B cell (primary cell): Measurements from ENCODE around the gene ZBED1. TPM values are rescaled to one million over a fixed set of nuclear protein-coding genes. Genes with fewer than 3 reads are reported as not detected.

Source experiments
- ATAC-seq: fragments of 200-7000 bp; cut with Tn5 transposase; one replicate; pipeline ENCODE4 v1.10.0; 2021; ENCODE audit warnings: low read depth, mild to moderate bottlenecking, moderate number of reproducible peaks, moderate library complexity
- CTCF ChIA-PET: fragments of 350-600 bp; sonication (Branson Sonifier 250); formaldehyde crosslinking; loops from one replicate; lab custom pipeline; 2021; ENCODE audit warnings: antibody characterized with exemption, inconsistent platforms; lab: Charles Lee
- POLR2A ChIA-PET: fragments of 350-600 bp; sonication (Branson Sonifier 250); formaldehyde crosslinking; loops from one replicate; lab custom pipeline; 2021; ENCODE audit warnings: antibody characterized with exemption; lab: Charles Lee
- DNase-seq: peaks from one replicate; pipeline ENCODE4 v3.0.0; 2013
- H2AFZ ChIP-seq: 2 replicates; pipeline ENCODE4 v1.6.1; 2012; ENCODE audit warnings: mild to moderate bottlenecking, low read depth, low read length; ENCODE audit not compliant: insufficient read depth, poor library complexity, severe bottlenecking
- H3K27ac ChIP-seq, 2 donors: 1 replicate in 1 of 2; 2 replicates in 1 of 2; pipeline ENCODE4 v1.5.1; 2012 to 2013; ENCODE audit warnings: low read length in 2 of 2, mild to moderate bottlenecking in 2 of 2, moderate library complexity in 1 of 2
- H3K27me3 ChIP-seq, 4 experiments: fragments of 200-600 bp in 1 of 4; sonication (generic) in 1 of 4; replicated peaks in 1 of 4; 1 replicate in 2 of 4; 2 replicates in 2 of 4; pipeline versions ENCODE4 v1.6.1 to v1.7.0; 2013 to 2016; ENCODE audit warnings: low read length in 3 of 4, mild to moderate bottlenecking in 2 of 4, mixed read lengths in 1 of 4, moderate library complexity in 1 of 4; ENCODE audit not compliant: insufficient read depth in 4 of 4, control insufficient read depth in 3 of 4; ENCODE audit errors: control extremely low read depth in 1 of 4
- H3K36me3 ChIP-seq, 2 experiments: replicated peaks in 1 of 2; 1 replicate in 1 of 2; 2 replicates in 1 of 2; pipeline versions ENCODE4 v1.6.1 to v1.7.1; 2013; ENCODE audit warnings: low read length in 1 of 2; ENCODE audit not compliant: insufficient read depth in 2 of 2, control insufficient read depth in 1 of 2; ENCODE audit errors: control extremely low read depth in 1 of 2, extremely low read depth in 1 of 2
- H3K4me1 ChIP-seq, 2 donors: fragments of 200-600 bp in 1 of 2; sonication (generic) in 1 of 2; 1 replicate in 1 of 2; 2 replicates in 1 of 2; pipeline versions ENCODE4 v1.5.1 to v1.6.1; 2013 to 2017; ENCODE audit warnings: low read length in 2 of 2; ENCODE audit not compliant: control insufficient read depth in 2 of 2, insufficient read depth in 2 of 2
- H3K4me2 ChIP-seq: replicated peaks from 2 replicates; pipeline ENCODE3; 2012; ENCODE audit warnings: mild to moderate bottlenecking, low read depth, low read length; ENCODE audit not compliant: poor library complexity, severe bottlenecking
- H3K4me3 ChIP-seq, 5 experiments: fragments of 200-600 bp in 1 of 5; sonication (generic) in 1 of 5; 1 replicate in 3 of 5; 2 replicates in 2 of 5; pipeline versions ENCODE4 v1.5.1 to v1.7.0; 2011 to 2016; ENCODE audit warnings: low read length in 4 of 5, mild to moderate bottlenecking in 4 of 5, low read depth in 2 of 5, control low read depth in 1 of 5, moderate library complexity in 1 of 5; ENCODE audit not compliant: insufficient read depth in 1 of 5; ENCODE audit errors: control extremely low read depth in 1 of 5, extremely low read depth in 1 of 5
- H3K79me2 ChIP-seq: fragments of 200-600 bp; sonication (generic); one replicate; pipeline ENCODE4 v1.6.0; 2016; ENCODE audit warnings: low read length; ENCODE audit not compliant: control insufficient read depth, insufficient read depth
- H3K9ac ChIP-seq: fragments of 200-600 bp; sonication (generic); 2 replicates; pipeline ENCODE4 v1.6.1; 2017; ENCODE audit warnings: mild to moderate bottlenecking, low read length, moderate library complexity
- H3K9me3 ChIP-seq, 3 donors: one replicate each; pipeline versions ENCODE4 v1.6.1 to v1.7.1; 2013; ENCODE audit warnings: low read length in 2 of 3; ENCODE audit not compliant: control insufficient read depth in 2 of 3, insufficient read depth in 1 of 3; ENCODE audit errors: control extremely low read depth in 1 of 3
- H4K20me1 ChIP-seq: 2 replicates; pipeline ENCODE4 v1.6.0; 2012; ENCODE audit warnings: mild to moderate bottlenecking, low read length; ENCODE audit not compliant: insufficient read depth, control insufficient read depth, poor library complexity, severe bottlenecking
- H3K27ac Mint-ChIP-seq: one replicate; pipeline ENCODE4 v1.8.0; 2021; ENCODE audit warnings: mixed read lengths
- H3K27me3 Mint-ChIP-seq: one replicate; pipeline ENCODE4 v1.8.0; 2021; ENCODE audit warnings: mixed read lengths
- H3K4me1 Mint-ChIP-seq: one replicate; pipeline ENCODE4 v1.8.0; 2021; ENCODE audit warnings: mixed read lengths
- H3K4me3 Mint-ChIP-seq: one replicate; pipeline ENCODE4 v1.8.0; 2021; ENCODE audit warnings: mixed read lengths
- H3K9me3 Mint-ChIP-seq: one replicate; pipeline ENCODE4 v1.8.0; 2022; ENCODE audit warnings: mixed read lengths; ENCODE audit not compliant: insufficient read depth
- CTCF ChIP-seq: fragments of 200-600 bp; IDR thresholded peaks from one replicate; pipeline ENCODE4 v1.8.0; 2022; ENCODE audit warnings: antibody characterized with exemption, mild to moderate bottlenecking
- EZH2 ChIP-seq: IDR thresholded peaks from 2 replicates; pipeline ENCODE4 v1.6.1; 2012; ENCODE audit warnings: borderline replicate concordance, low read depth, mild to moderate bottlenecking, moderate library complexity, low read length; ENCODE audit not compliant: insufficient read depth, poor library complexity, severe bottlenecking
- WGBS: methylation state at CpG from one replicate; pipeline ENCODE4 v1.1.5; 2013; ENCODE audit warnings: missing lambda C conversion rate; ENCODE audit not compliant: insufficient coverage; 5-methylcytosine and 5-hydroxymethylcytosine counted together
- intact Hi-C: fragments of 100-400 bp; cut with micrococcal nuclease; formaldehyde crosslinking; loops from one replicate; pipeline ENCODE4 v1.10.0; 2022
- polyA plus RNA-seq: library from polyadenylated mRNA; depleted of rRNA; stranded (reverse); fragments of >200 nt; gene quantifications from 2 replicates; pipeline ENCODE4 v1.2.3, GENCODE V29; 2012
- total RNA-seq, 2 donors: library from RNA; stranded (reverse); fragments of 120-200 nt in 1 of 2; gene quantifications; 1 replicate in 1 of 2; 2 replicates in 1 of 2; pipeline versions ENCODE4 v1.2.3 to v1.2.4, GENCODE V29; 2013 to 2022

ZBED1 gene
- total and polyA plus RNA-seq, 2 donors (not counting 1 experiment from before 2014, with no cell fraction given) = 20.3 to 44.7 TPM

- H3K4me3 Mint-ChIP-seq = no peak overlapping the region
- no peaks in the 10 kb centered on the region for H3K9me3 ChIP-seq
Measured at GRCh38 chrX:2488621-2489285, 12.0 kb downstream of the ZBED1 start.

More at GRCh38 chrX:2488621-2489285, 12.0 kb downstream of the ZBED1 start:
- Histone ChIP-seq H2AFZ (no peak overlapping the region), H3K36me3 (peaks cover 3 to 44% of the 10 kb centered on the region in 2 experiments), H3K27ac (no peak overlapping the region), H3K79me2 (peaks cover 52% of the 10 kb centered on the region), H4K20me1 (peaks cover 53% of the 10 kb centered on the region), H3K4me2 (no peak overlapping the region), H3K27me3 (no peaks in the 10 kb centered on the region), H3K4me1 (peaks cover 5 to 13% of the 10 kb centered on the region in 2 donors), H3K9ac (no peak overlapping the region), H3K4me3 (no peak overlapping the region)
- whole genome bisulfite sequencing = 98% methylated on average over 50 of the region's 50 CpGs
- Mint-ChIP-seq H3K4me1 (peaks cover 18% of the 10 kb centered on the region), H3K27me3 (no peaks in the 10 kb centered on the region), H3K9me3 (no peaks in the 10 kb centered on the region), H3K27ac (no peak overlapping the region)
- CTCF ChIA-PET = no interaction called here
- POLR2A ChIA-PET = no interaction called here
- intact Hi-C loops = no loop called here
- no peak for DNase-seq
- TF ChIP-seq EZH2 = no peak
- no peak for TF ChIP-seq CTCF
- no peak for ATAC-seq
